A673 (cell line): ENCODE results near the gene B4GALT5. TPM values are rescaled to one million over a fixed set of nuclear protein-coding genes. Genes with fewer than 3 reads are reported as not detected.

Experiments
- BruUV-seq: library from RNA; stranded (reverse); fragments of 400-500 nt; replicated peaks from 2 replicates; lab custom pipeline; 2021; lab: Mats Ljungman, UMichigan
- CTCF ChIA-PET: fragments of 300-600 bp; sonication (Branson Sonifier 250); formaldehyde crosslinking; loops from one replicate; lab custom pipeline; 2022; ENCODE audit warnings: antibody characterized with exemption; lab: Charles Lee
- POLR2A ChIA-PET: fragments of 300-600 bp; sonication (Branson Sonifier 250); formaldehyde crosslinking; loops from one replicate; lab custom pipeline; 2022; ENCODE audit warnings: antibody characterized with exemption; ENCODE audit not compliant: low non-redundant PET; lab: Charles Lee
- DNase-seq: peaks from one replicate; pipeline ENCODE4 v3.0.0-alpha.2; 2015; ENCODE audit warnings: low spot score
- H3K27ac ChIP-seq: fragments of 200-600 bp; sonication (generic); 2 replicates; pipeline ENCODE4 v1.5.1; 2016; ENCODE audit warnings: mixed run types, low read depth, mild to moderate bottlenecking, mixed read lengths, antibody characterized with exemption, low read length; ENCODE audit not compliant: poor library complexity, severe bottlenecking
- H3K27me3 ChIP-seq: fragments of 200-600 bp; sonication (generic); replicated peaks from 2 replicates; pipeline ENCODE4 v1.6.1; 2017; ENCODE audit warnings: mixed run types, low read depth, mild to moderate bottlenecking, mixed read lengths, antibody characterized with exemption, low read length; ENCODE audit not compliant: insufficient read depth, poor library complexity
- H3K36me3 ChIP-seq: fragments of 200-600 bp; sonication (generic); 2 replicates; pipeline ENCODE4 v1.6.1; 2016; ENCODE audit warnings: mixed run types, mild to moderate bottlenecking, mixed read lengths, antibody characterized with exemption, low read length; ENCODE audit not compliant: insufficient read depth, poor library complexity, severe bottlenecking
- H3K4me1 ChIP-seq: fragments of 200-600 bp; sonication (generic); 2 replicates; pipeline ENCODE4 v1.6.1; 2017; ENCODE audit warnings: mixed run types, mild to moderate bottlenecking, mixed read lengths, antibody characterized with exemption, low read length; ENCODE audit not compliant: insufficient read depth, poor library complexity, severe bottlenecking
- H3K4me3 ChIP-seq: fragments of 200-600 bp; sonication (generic); 2 replicates; pipeline ENCODE4 v1.5.1; 2016; ENCODE audit warnings: low read depth, mixed run types, mild to moderate bottlenecking, mixed read lengths, low read length; ENCODE audit not compliant: poor library complexity, severe bottlenecking
- H3K9me3 ChIP-seq: fragments of 200-600 bp; sonication (generic); 2 replicates; pipeline ENCODE4 v1.6.1; 2016; ENCODE audit warnings: mixed run types, low read depth, mild to moderate bottlenecking, mixed read lengths, antibody characterized with exemption, low read length; ENCODE audit not compliant: poor library complexity, severe bottlenecking
- EZH2 ChIP-seq: fragments of 200-600 bp; sonication (generic); IDR thresholded peaks from 2 replicates; pipeline ENCODE4 v1.6.1; 2017; ENCODE audit warnings: borderline replicate concordance, low read depth, mild to moderate bottlenecking, mixed read lengths, antibody characterized with exemption, low read length; ENCODE audit not compliant: poor library complexity, severe bottlenecking
- intact Hi-C: fragments of 100-400 bp; cut with micrococcal nuclease; formaldehyde crosslinking; loops from one replicate; pipeline ENCODE4 v1.10.0; 2022; ENCODE audit not compliant: unreplicated experiment
- total RNA-seq: library from RNA; stranded (reverse); gene quantifications from 2 replicates; pipeline ENCODE4 v1.2.3, GENCODE V29; 2021
- TF ChIP-seq, protein P1 (sequence below): fragments of 300-800, 200-600 bp; sonication (generic); conservative IDR thresholded peaks from 2 replicates; pipeline ENCODE4 v1.5.1; 2017; ENCODE audit warnings: low read depth, mild to moderate bottlenecking, antibody characterized with exemption, low read length, moderate library complexity, mixed read lengths

Gene B4GALT5
- total RNA-seq, 1 experiment from 2014 or later: 78.0 TPM

DNA sequence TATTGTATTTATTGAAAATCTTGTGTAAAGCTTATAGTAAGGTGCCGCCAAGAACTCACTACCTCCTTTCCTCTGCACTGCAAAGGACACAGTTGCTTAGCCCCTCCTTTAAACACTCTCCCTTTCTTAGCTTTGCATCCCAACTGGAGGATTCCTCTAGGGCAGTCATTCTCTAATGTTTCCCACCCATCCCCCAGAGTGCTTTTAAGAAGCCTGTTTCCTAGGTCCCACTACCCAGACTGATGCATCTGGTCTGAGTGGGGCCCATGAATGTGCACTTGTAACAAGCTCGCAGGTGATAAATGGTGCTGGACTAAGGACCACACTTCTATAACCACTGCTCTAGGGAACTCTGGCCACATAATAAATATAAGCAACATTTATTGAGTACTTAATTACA lies 55.2 kb downstream of the B4GALT5 start:
- ChIA-PET POLR2A (no interaction called here), CTCF (no interaction called here)
- Histone ChIP-seq H3K27ac (no peak overlapping the region), H3K4me1 (peaks cover 50% of the 10 kb centered on the region), H3K27me3 (no peaks in the 10 kb centered on the region), H3K4me3 (no peak overlapping the region), H3K36me3 (peaks cover 17% of the 10 kb centered on the region), H3K9me3 (no peaks in the 10 kb centered on the region)
- peak; percentile 28 for DNase-seq
- no TSS peak for BruUV-seq
- TF ChIP-seq, protein P1, sequence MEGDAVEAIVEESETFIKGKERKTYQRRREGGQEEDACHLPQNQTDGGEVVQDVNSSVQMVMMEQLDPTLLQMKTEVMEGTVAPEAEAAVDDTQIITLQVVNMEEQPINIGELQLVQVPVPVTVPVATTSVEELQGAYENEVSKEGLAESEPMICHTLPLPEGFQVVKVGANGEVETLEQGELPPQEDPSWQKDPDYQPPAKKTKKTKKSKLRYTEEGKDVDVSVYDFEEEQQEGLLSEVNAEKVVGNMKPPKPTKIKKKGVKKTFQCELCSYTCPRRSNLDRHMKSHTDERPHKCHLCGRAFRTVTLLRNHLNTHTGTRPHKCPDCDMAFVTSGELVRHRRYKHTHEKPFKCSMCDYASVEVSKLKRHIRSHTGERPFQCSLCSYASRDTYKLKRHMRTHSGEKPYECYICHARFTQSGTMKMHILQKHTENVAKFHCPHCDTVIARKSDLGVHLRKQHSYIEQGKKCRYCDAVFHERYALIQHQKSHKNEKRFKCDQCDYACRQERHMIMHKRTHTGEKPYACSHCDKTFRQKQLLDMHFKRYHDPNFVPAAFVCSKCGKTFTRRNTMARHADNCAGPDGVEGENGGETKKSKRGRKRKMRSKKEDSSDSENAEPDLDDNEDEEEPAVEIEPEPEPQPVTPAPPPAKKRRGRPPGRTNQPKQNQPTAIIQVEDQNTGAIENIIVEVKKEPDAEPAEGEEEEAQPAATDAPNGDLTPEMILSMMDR: no peak
- intact Hi-C loops: no loop called here

DNA sequence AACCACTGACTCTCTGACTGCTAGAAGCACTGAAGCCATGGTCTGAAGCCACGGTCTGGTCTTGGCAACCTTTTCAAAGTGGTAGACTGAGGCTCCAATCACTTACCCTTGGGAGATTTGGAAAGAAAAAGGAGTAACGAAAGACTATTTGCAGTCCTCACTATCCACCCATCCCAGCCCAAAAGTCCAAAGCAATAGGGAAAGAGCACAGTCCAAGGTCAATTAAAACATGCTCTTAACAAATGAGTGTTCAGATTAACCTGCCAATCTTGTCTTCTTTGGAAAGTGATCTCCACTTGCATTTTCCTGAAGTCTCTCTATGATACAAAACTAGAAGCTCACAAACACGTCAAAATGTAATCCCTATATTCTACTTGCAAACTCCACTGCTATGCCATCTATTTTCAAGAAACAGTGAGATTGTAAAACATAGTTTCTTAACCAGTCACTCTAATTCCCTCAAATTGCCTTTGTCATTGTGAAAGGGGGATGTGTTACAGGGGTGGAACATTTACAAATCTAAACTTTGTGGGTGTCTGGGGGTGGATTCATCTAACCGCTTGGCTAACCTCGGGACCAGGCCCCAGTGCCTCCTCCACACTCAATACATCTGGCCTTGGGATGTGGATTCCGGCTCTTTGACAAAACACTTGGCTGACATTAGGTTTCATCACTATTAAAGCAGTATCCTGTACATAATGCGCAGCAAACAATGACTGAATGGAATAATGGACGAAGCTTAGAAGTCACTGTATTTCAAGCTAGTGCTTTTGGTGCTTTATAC lies 56.4 kb downstream of the B4GALT5 start:
- intact Hi-C loops: no loop called here
- POLR2A ChIA-PET: no interaction called here

DNA sequence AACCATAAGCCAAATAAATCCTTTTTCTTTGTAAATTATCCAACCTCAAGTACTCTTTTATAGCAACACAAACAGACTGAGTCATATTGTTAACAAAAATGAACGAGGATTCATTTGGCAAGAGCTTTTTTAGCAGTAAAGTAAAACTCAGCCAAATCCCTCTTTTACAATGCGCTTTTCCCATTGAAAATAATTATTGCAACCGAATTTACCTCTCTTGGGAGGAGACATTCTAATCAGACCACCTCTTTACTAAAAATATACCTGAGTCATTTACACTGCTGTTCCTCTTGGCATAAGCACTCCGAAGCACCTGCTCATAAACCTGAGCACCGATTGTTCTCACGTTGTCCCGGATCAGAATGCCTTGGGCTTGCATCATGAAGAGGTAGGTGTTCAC lies 57.4 kb downstream of the B4GALT5 start:
- intact Hi-C loops: no loop called here
- Histone ChIP-seq H3K4me3 (no peak overlapping the region), H3K9me3 (no peaks in the 10 kb centered on the region), H3K36me3 (peaks cover 29% of the 10 kb centered on the region), H3K4me1 (peaks cover 37% of the 10 kb centered on the region), H3K27me3 (no peaks in the 10 kb centered on the region), H3K27ac (no peak overlapping the region)
- ChIA-PET POLR2A (no interaction called here), CTCF (no interaction called here)
- TF ChIP-seq, protein P1: no peak
- no TSS peak for BruUV-seq
- DNase-seq: no peak

More for the DNA sequence above, 56.4 kb downstream of the B4GALT5 start:
- peaks cover 26% of the 10 kb centered on the region for H3K36me3 ChIP-seq
- no peaks in the 10 kb centered on the region for H3K27me3 ChIP-seq
- H3K9me3 ChIP-seq: no peaks in the 10 kb centered on the region
- H3K27ac ChIP-seq: no peak overlapping the region
- H3K4me1 ChIP-seq: peaks cover 46% of the 10 kb centered on the region
- TF ChIP-seq, protein P1: no peak
- TF ChIP-seq EZH2: no peak
- CTCF ChIA-PET: no interaction called here
- H3K4me3 ChIP-seq: no peak overlapping the region
- no peak for DNase-seq
- BruUV-seq: no TSS peak
